ENCODE measurements around the gene IGFBP6.
"Not testable (repeated sequence)": the region's sequence is repeated elsewhere in the genome, so short reads cannot be mapped to it uniquely, and the experiment has no call there.

IGFBP6 gene

DNA sequence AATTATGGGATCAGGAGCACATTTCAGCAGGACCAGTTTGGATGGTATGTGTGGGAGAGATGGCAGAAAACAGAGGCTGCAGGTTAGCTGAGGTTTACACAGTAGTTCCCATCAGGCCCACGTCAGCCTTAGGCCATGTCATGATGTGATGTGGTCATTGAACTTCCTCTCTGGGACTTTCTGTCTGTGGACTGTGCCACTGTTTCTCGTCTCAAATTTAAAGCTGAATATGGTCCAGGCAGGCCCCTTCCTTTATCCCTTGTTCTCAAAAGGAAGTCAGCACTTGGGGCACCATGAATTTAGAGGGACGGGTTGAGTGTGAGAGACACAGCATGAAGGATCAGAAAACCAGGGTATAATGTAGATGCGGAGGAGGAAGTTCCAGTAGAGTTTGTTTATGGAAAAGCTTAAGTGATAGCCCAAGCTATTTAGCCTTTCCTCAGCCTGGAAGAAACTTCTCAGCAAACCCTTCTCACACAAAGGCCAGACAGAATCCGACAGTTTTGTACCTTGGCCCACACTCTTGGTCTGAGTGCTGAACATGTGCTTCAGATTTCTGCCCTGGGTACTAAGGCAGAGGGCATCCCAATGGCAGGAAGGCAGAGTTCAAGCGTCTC, 3.6 kb upstream of the IGFBP6 start:
- TF ChIP-seq, protein P1, sequence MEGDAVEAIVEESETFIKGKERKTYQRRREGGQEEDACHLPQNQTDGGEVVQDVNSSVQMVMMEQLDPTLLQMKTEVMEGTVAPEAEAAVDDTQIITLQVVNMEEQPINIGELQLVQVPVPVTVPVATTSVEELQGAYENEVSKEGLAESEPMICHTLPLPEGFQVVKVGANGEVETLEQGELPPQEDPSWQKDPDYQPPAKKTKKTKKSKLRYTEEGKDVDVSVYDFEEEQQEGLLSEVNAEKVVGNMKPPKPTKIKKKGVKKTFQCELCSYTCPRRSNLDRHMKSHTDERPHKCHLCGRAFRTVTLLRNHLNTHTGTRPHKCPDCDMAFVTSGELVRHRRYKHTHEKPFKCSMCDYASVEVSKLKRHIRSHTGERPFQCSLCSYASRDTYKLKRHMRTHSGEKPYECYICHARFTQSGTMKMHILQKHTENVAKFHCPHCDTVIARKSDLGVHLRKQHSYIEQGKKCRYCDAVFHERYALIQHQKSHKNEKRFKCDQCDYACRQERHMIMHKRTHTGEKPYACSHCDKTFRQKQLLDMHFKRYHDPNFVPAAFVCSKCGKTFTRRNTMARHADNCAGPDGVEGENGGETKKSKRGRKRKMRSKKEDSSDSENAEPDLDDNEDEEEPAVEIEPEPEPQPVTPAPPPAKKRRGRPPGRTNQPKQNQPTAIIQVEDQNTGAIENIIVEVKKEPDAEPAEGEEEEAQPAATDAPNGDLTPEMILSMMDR (IDR thresholded peaks at IDR 0.05; ENCODE audit: low read depth, low read length, missing control alignments): no peak
- H3K4me3 ChIP-seq (replicated peaks; ENCODE audit: low read depth, low read length): no peak overlapping the region
- no peak for DNase-seq (ENCODE audit: extremely low read depth, low read depth)

- H3K4me3 ChIP-seq (replicated peaks; ENCODE audit: low read depth, low read length): no peak overlapping the region
- DNase-seq (ENCODE audit: extremely low read depth, low read depth): no peak
- TF ChIP-seq, protein P1 (IDR thresholded peaks at IDR 0.05; ENCODE audit: low read depth, low read length, missing control alignments): no peak
Observed at GRCh38 chr12:53094394-53094787, 3.1 kb upstream of the IGFBP6 start.

DNA sequence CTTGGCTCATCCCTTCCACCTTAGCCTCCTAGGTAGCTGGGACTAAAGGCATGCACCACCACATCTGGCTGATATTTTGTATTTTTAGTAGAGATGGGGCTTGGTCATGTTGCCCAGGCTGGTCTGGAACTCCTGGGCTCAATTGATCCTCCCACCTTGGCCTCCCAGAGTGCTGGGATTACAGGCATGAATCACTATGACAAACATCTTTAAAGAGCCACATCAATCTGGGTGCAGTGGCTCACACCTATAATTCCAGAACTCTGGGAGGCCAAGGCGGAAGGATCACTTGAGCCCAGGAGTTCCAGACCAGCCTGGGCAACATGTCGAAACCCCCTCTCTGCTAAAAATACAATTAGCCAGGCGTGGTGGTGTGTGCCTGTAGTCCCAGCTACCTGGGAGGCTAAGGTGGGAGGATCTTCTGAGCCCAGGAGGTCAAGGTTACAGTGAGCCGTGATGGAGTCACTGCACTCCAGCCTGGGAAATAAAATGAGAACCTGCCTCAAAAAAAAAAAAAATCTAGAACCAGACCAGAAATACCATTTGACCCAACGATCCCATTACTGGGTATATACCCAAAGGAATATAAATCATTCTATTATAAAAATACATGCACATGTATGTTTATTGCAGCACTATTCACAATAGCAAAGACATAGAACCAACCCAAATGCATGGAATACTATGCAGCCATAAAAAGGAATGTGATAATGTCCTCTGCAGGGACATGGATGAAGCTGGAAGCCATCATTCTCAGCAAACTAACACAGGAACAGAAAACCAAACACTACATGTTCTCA, 2.5 kb upstream of the IGFBP6 start:
- H3K4me3 ChIP-seq (replicated peaks; ENCODE audit: low read depth, low read length); DNase-seq (ENCODE audit: extremely low read depth, low read depth): not testable (repeated sequence)

DNA sequence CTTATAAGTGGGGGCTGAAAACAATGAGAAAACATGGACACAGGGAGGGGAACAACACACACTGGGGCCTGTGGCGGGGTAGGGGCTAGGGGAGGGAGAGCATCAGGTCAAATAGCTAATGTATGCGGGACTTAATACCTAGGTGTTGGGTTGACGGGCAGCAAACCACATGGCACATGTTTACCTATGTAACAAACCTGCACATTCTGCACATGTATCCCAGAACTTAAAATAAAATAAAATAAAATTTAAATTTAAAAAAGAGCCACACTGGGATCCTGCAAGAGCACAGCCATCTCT, 1.9 kb upstream of the IGFBP6 start:
- DNase-seq (ENCODE audit: extremely low read depth, low read depth): not testable (repeated sequence)

GRCh38 chr12:53096089-53096741, 1.3 kb upstream of the IGFBP6 start:
- peak overlapping the region; percentile 52 for H3K4me3 ChIP-seq (replicated peaks; ENCODE audit: low read depth, low read length)
- TF ChIP-seq, protein P1 (IDR thresholded peaks at IDR 0.05; ENCODE audit: low read depth, low read length, missing control alignments): no peak
- DNase-seq (ENCODE audit: extremely low read depth, low read depth): no peak

More for the DNA sequence above, 1.9 kb upstream of the IGFBP6 start:
- H3K4me3 ChIP-seq (replicated peaks; ENCODE audit: low read depth, low read length): not testable (repeated sequence)

DNA sequence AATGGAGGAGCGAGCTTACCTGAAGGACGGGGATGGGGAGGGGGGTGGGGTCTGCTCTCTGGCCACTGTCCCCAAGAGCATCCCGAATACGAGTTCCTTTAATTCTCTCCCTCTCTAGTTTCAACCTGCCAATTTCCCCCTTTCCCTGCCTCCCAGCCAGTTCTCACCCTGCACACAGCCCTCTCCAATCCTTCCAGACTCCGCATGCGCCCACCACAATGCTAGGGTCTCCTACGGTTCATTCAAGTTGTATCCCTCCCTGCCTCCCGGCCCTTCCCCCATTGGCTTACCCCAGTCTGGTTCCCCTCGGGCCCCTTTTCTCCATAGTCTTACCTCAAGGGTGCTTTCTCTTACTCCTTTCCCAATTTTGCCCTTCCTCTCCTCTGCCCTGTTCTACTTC, 708 bp upstream of the IGFBP6 start:
- no peak for DNase-seq (ENCODE audit: extremely low read depth, low read depth)
- TF ChIP-seq, protein P1 (IDR thresholded peaks at IDR 0.05; ENCODE audit: low read depth, low read length, missing control alignments): no peak
- peak overlapping the region; percentile 52 for H3K4me3 ChIP-seq (replicated peaks; ENCODE audit: low read depth, low read length)

- TF ChIP-seq, protein P1 (IDR thresholded peaks at IDR 0.05; ENCODE audit: low read depth, low read length, missing control alignments): no peak
- peak overlapping the region; percentile 52 for H3K4me3 ChIP-seq (replicated peaks; ENCODE audit: low read depth, low read length)
- no peak for DNase-seq (ENCODE audit: extremely low read depth, low read depth)
Observed at GRCh38 chr12:53097207-53097563, 282 bp upstream of the IGFBP6 start.

All from HFF-Myc (cell line).